Fibroblast of lung (primary cell): ENCODE results near the gene DARS1.

ENCODE experiments used
- CTCF ChIP-seq, 2 donors: IDR thresholded peaks in 1 of 2; conservative IDR thresholded peaks in 1 of 2; 1 replicate in 1 of 2; 2 replicates in 1 of 2; pipeline ENCODE4 v1.5.1; 2011 to 2012; ENCODE audit warnings: low read length in 2 of 2, control low read depth in 1 of 2, inconsistent platforms in 1 of 2, low read depth in 1 of 2, mild to moderate bottlenecking in 1 of 2
- EZH2 ChIP-seq: IDR thresholded peaks from 2 replicates; pipeline ENCODE4 v1.5.1; 2012; ENCODE audit warnings: low read length, control low read depth, mild to moderate bottlenecking; ENCODE audit errors: missing control alignments

DNA sequence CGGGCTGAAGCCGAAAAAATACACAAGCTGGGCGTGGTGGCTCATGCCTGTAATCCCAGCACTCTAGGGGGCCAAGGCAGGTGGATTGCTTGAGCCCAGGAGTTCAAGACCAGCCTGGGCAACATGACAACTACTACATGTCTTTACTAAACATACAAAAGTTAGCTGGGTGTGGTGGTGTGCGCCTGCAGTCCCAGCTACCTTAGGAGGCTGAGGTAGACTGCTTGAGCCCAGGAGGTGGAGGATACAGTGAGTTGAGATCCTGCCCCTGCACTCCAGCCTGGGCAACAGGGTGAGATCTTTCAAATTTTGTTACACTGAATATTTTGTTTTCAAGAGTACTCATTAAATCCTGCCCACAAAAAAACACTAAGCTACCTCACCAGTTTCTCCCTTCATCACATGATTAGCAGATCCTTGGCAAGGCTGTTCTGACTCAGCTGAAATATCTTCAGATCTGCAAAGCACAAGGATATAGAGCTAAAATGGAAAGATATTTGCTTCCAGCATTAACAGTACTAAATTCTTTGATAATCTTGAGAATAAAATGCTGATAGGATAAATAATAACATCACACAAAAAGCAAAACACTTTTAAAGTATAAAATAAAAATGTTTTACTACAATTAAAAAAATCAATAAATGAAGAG is 81.0 kb downstream of the DARS1 start:
- TF ChIP-seq CTCF (conservative IDR thresholded peaks at IDR 0.05 in 1 of 2, IDR thresholded peaks at IDR 0.05 in 1 of 2; ENCODE audit: low read depth in 1 of 2, low read length in 2 of 2) (no peak), EZH2 (no peak)
